HepG2 (cell line): ENCODE measurements around the gene TLE7. TPM values are rescaled to one million over a fixed set of nuclear protein-coding genes. Genes with fewer than 3 reads are reported as not detected.

Experiments used
- KMT2B ChIP-seq: IDR thresholded peaks from 2 replicates; pipeline ENCODE4 v1.6.1; 2016; ENCODE audit warnings: missing genetic modification reagents, missing compliant biosample characterization
- ZBTB34 ChIP-seq: sonication (generic); formaldehyde crosslinking; IDR thresholded peaks from 2 replicates; pipeline ENCODE4 v1.8.0; 2022; ENCODE audit warnings: mild to moderate bottlenecking, missing genetic modification reagents
- polyA plus RNA-seq, 8 experiments: library from polyadenylated mRNA; depleted of rRNA in 3 of 8; stranded (reverse) in 7 of 8; unstranded in 1 of 8; fragments of >200 nt; fragmentation: Illumina TruSeq in 4 of 8; extraction: Trizol in 4 of 8; gene quantifications; 2 replicates each; pipeline versions ENCODE4 v1.2.1 to v1.2.3, GENCODE V29; 2011 to 2016; ENCODE audit warnings: low read depth in 4 of 8, missing spikeins in 1 of 8, mixed read lengths in 1 of 8; ENCODE audit not compliant: insufficient read depth in 1 of 8
- total RNA-seq, 5 experiments: library from RNA; depleted of rRNA; stranded (reverse); fragments of >200 nt; fragmentation: Illumina TruSeq; extraction: Trizol; gene quantifications; 2 replicates each; pipeline ENCODE4 v1.2.3, GENCODE V29; 2016; ENCODE audit warnings: low read depth in 1 of 5
- TF ChIP-seq, protein P1 (sequence below): sonication (generic); formaldehyde crosslinking; IDR thresholded peaks from one replicate; pipeline ENCODE4 v1.5.1; 2020; ENCODE audit warnings: mild to moderate bottlenecking, missing genetic modification reagents; ENCODE audit errors: not compliant biosample characterization

Gene TLE7
- total and polyA plus RNA-seq, 2 of the 13 experiments (the other 11 are each of a cell fraction or from before 2014, with no cell fraction given), result not detected

DNA sequence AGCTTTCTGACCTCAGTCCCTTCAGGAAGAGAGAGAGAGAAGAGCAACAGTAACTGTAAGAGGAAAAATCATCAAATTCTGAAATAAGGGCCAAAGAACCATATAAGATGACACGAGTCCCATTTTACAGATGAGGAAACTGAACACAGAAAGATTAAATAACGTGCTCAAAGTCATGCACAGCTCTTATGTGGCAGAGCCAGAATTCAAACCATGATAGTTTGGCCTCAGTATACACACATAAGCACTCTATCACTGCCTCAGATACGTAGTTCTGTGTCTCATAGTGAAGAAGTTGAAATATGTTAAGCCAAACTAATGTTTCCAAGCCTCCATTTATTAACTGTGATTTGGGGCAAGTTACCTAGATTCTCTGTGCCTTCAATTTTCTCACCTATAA, 49.2 kb upstream of the TLE7 start (continued):
- TF ChIP-seq, protein P1, sequence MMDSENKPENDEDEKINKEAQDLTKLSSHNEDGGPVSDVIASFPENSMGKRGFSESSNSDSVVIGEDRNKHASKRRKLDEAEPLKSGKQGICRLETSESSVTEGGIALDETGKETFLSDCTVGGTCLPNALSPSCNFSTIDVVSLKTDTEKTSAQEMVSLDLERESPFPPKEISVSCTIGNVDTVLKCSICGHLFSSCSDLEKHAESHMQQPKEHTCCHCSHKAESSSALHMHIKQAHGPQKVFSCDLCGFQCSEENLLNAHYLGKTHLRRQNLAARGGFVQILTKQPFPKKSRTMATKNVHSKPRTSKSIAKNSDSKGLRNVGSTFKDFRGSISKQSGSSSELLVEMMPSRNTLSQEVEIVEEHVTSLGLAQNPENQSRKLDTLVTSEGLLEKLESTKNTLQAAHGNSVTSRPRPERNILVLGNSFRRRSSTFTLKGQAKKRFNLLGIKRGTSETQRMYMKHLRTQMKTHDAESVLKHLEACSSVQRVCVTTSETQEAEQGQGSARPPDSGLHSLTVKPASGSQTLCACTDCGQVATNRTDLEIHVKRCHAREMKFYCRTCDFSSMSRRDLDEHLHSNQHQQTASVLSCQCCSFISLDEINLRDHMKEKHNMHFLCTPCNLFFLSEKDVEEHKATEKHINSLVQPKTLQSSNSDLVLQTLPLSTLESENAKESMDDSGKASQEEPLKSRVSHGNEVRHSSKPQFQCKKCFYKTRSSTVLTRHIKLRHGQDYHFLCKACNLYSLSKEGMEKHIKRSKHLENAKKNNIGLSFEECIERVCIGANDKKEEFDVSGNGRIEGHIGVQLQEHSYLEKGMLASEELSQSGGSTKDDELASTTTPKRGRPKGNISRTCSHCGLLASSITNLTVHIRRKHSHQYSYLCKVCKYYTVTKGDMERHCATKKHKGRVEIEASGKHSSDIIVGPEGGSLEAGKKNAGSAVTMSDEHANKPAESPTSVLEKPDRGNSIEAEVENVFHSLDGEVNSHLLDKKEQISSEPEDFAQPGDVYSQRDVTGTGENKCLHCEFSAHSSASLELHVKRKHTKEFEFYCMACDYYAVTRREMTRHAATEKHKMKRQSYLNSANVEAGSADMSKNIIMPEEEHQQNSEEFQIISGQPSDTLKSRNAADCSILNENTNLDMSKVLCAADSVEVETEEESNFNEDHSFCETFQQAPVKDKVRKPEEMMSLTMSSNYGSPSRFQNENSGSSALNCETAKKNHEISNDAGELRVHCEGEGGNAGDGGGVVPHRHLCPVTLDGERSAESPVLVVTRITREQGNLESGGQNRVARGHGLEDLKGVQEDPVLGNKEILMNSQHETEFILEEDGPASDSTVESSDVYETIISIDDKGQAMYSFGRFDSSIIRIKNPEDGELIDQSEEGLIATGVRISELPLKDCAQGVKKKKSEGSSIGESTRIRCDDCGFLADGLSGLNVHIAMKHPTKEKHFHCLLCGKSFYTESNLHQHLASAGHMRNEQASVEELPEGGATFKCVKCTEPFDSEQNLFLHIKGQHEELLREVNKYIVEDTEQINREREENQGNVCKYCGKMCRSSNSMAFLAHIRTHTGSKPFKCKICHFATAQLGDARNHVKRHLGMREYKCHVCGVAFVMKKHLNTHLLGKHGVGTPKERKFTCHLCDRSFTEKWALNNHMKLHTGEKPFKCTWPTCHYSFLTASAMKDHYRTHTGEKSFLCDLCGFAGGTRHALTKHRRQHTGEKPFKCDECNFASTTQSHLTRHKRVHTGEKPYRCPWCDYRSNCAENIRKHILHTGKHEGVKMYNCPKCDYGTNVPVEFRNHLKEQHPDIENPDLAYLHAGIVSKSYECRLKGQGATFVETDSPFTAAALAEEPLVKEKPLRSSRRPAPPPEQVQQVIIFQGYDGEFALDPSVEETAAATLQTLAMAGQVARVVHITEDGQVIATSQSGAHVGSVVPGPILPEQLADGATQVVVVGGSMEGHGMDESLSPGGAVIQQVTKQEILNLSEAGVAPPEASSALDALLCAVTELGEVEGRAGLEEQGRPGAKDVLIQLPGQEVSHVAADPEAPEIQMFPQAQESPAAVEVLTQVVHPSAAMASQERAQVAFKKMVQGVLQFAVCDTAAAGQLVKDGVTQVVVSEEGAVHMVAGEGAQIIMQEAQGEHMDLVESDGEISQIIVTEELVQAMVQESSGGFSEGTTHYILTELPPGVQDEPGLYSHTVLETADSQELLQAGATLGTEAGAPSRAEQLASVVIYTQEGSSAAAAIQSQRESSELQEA (CRISPR knock-in tag), result no peak
- TF ChIP-seq KMT2B (CRISPR knock-in tag) (no peak), ZBTB34 (no peak)
